H1 (cell line): ENCODE measurements around the gene KNCN. TPM values are rescaled to one million over a fixed set of nuclear protein-coding genes. Genes with fewer than 3 reads are reported as not detected.

Experiments used
- CTCF ChIA-PET: fragments of 300-600 bp; sonication (Branson Sonifier 250); formaldehyde crosslinking; loops from one replicate; lab custom pipeline; 2021; ENCODE audit not compliant: partially characterized antibody; lab: Charles Lee
- POLR2A ChIA-PET: fragments of 300-600 bp; sonication (Branson Sonifier 250); formaldehyde crosslinking; loops from one replicate; lab custom pipeline; 2021; ENCODE audit warnings: inconsistent platforms; ENCODE audit not compliant: partially characterized antibody; lab: Charles Lee
- DNase-seq, 2 experiments: peaks; one replicate each; pipeline versions ENCODE4 v3.0.0 to v3.0.0-alpha.2; 2010 to 2022; ENCODE audit warnings: low spot score in 2 of 2, low read depth in 1 of 2, mixed read lengths in 1 of 2
- FAIRE-seq: peaks from 2 replicates; lab custom pipeline; 2011; peaks lifted over from hg19 to GRCh38; lab: Jason Lieb, UNC
- H2AFZ ChIP-seq: 2 replicates; pipeline ENCODE4 v1.8.1; 2012; ENCODE audit warnings: low read length, inconsistent platforms
- H2AK5ac ChIP-seq: 2 replicates; pipeline ENCODE4 v1.6.1; 2013; ENCODE audit warnings: low read depth, low read length
- H2BK120ac ChIP-seq: replicated peaks from 2 replicates; pipeline ENCODE3; 2013; ENCODE audit warnings: low read depth, low read length, inconsistent platforms
- H2BK12ac ChIP-seq: 2 replicates; pipeline ENCODE4 v1.6.1; 2013; ENCODE audit warnings: low read depth, low read length
- H2BK15ac ChIP-seq: 2 replicates; pipeline ENCODE4 v1.6.1; 2013; ENCODE audit warnings: low read length
- H2BK20ac ChIP-seq: 2 replicates; pipeline ENCODE4 v1.6.1; 2013; ENCODE audit warnings: low read length
- H2BK5ac ChIP-seq: 2 replicates; pipeline ENCODE4 v1.6.1; 2013; ENCODE audit warnings: low read depth, low read length
- H3K14ac ChIP-seq: 2 replicates; pipeline ENCODE4 v1.6.1; 2013; ENCODE audit warnings: inconsistent platforms; ENCODE audit not compliant: insufficient read length
- H3K18ac ChIP-seq: 2 replicates; pipeline ENCODE4 v1.6.1; 2013; ENCODE audit warnings: low read length; ENCODE audit errors: extremely low read depth
- H3K23ac ChIP-seq: 2 replicates; pipeline ENCODE4 v1.6.1; 2013; ENCODE audit warnings: inconsistent platforms; ENCODE audit not compliant: insufficient read length
- H3K23me2 ChIP-seq: 2 replicates; pipeline ENCODE4 v1.6.1; 2013; ENCODE audit warnings: low read depth, low read length
- H3K27ac ChIP-seq: 2 replicates; pipeline ENCODE4 v1.6.1; 2011; ENCODE audit warnings: low read depth, low read length, inconsistent platforms
- H3K27me3 ChIP-seq, 4 experiments: replicated peaks in 1 of 4; 1 replicate in 1 of 4; 2 replicates in 3 of 4; pipeline versions ENCODE4 v1.6.1 to v1.8.1; 2011 to 2013; ENCODE audit warnings: low read length in 3 of 4, mild to moderate bottlenecking in 3 of 4, inconsistent platforms in 2 of 4, mixed read lengths in 2 of 4, moderate library complexity in 1 of 4; ENCODE audit not compliant: control insufficient read depth in 3 of 4, insufficient read depth in 3 of 4; ENCODE audit errors: extremely low read depth in 1 of 4
- H3K36me3 ChIP-seq, 4 experiments: 2 replicates each; pipeline versions ENCODE4 v1.6.1 to v1.8.1; 2011 to 2013; ENCODE audit warnings: mild to moderate bottlenecking in 4 of 4, low read length in 3 of 4, moderate library complexity in 2 of 4, control low read depth in 1 of 4, inconsistent platforms in 1 of 4; ENCODE audit not compliant: insufficient read depth in 4 of 4, control insufficient read depth in 2 of 4
- H3K4ac ChIP-seq: replicated peaks from 2 replicates; pipeline ENCODE3; 2013; ENCODE audit warnings: low read length, low read depth, mixed read lengths, inconsistent platforms; ENCODE audit not compliant: insufficient read length
- H3K4me1 ChIP-seq, 4 experiments: replicated peaks in 1 of 4; 1 replicate in 1 of 4; 2 replicates in 3 of 4; pipeline versions ENCODE4 v1.6.1 to v1.8.1; 2011 to 2013; ENCODE audit warnings: low read length in 3 of 4, inconsistent platforms in 2 of 4, mixed read lengths in 1 of 4; ENCODE audit not compliant: insufficient read depth in 4 of 4, control insufficient read depth in 3 of 4
- H3K4me2 ChIP-seq, 2 experiments: 2 replicates each; pipeline versions ENCODE4 v1.6.1 to v1.8.1; 2011 to 2013; ENCODE audit warnings: low read depth in 2 of 2, low read length in 2 of 2, control low read depth in 1 of 2, inconsistent platforms in 1 of 2, mild to moderate bottlenecking in 1 of 2; ENCODE audit not compliant: insufficient read depth in 1 of 2
- H3K4me3 ChIP-seq, 4 experiments: fragments of 200-600, 300-600 bp in 1 of 4; sonication (generic), shearing (Covaris generic), sonication (Bioruptor Twin) in 1 of 4; 2 replicates each; pipeline versions ENCODE4 v1.5.1 to v1.8.1; 2011 to 2016; ENCODE audit warnings: low read length in 4 of 4, low read depth in 3 of 4, control low read depth in 2 of 4, inconsistent platforms in 2 of 4, mild to moderate bottlenecking in 2 of 4, mixed read lengths in 1 of 4, moderate library complexity in 1 of 4; ENCODE audit not compliant: insufficient read depth in 2 of 4; ENCODE audit errors: extremely low read depth in 1 of 4
- H3K56ac ChIP-seq: replicated peaks from 2 replicates; pipeline ENCODE3; 2013; ENCODE audit warnings: low read depth, mild to moderate bottlenecking, mixed read lengths, low read length, inconsistent platforms; ENCODE audit not compliant: insufficient read length
- H3K79me1 ChIP-seq: 2 replicates; pipeline ENCODE4 v1.6.1; 2013; ENCODE audit warnings: low read depth, low read length, control low read depth
- H3K79me2 ChIP-seq, 2 experiments: 2 replicates each; pipeline versions ENCODE4 v1.6.1 to v1.8.1; 2012 to 2013; ENCODE audit warnings: low read length in 2 of 2, mild to moderate bottlenecking in 2 of 2, inconsistent platforms in 1 of 2; ENCODE audit not compliant: insufficient read depth in 2 of 2, control insufficient read depth in 1 of 2
- H3K9ac ChIP-seq, 4 experiments: replicated peaks in 1 of 4; 1 replicate in 1 of 4; 2 replicates in 3 of 4; pipeline versions ENCODE4 v1.6.1 to v1.8.1; 2011 to 2013; ENCODE audit warnings: low read depth in 3 of 4, low read length in 3 of 4, control low read depth in 2 of 4, mild to moderate bottlenecking in 2 of 4, moderate library complexity in 2 of 4, inconsistent platforms in 1 of 4; ENCODE audit errors: extremely low read depth in 1 of 4
- H3K9me3 ChIP-seq, 2 experiments: 2 replicates each; pipeline versions ENCODE4 v1.6.1 to v1.8.1; 2012 to 2013; ENCODE audit warnings: mild to moderate bottlenecking in 2 of 2, moderate library complexity in 2 of 2, control low read depth in 1 of 2, inconsistent platforms in 1 of 2, low read depth in 1 of 2, low read length in 1 of 2, mixed read lengths in 1 of 2; ENCODE audit not compliant: insufficient read depth in 2 of 2
- H4K20me1 ChIP-seq, 2 experiments: replicated peaks in 1 of 2; 2 replicates each; pipeline versions ENCODE3 to v1.8.1; 2011 to 2013; ENCODE audit warnings: inconsistent platforms in 2 of 2, low read length in 2 of 2, mild to moderate bottlenecking in 1 of 2; ENCODE audit not compliant: insufficient read depth in 2 of 2, control insufficient read depth in 1 of 2
- H4K5ac ChIP-seq: 2 replicates; pipeline ENCODE4 v1.6.1; 2013; ENCODE audit warnings: low read length, low read depth, mixed read lengths, inconsistent platforms; ENCODE audit not compliant: insufficient read length
- H4K8ac ChIP-seq: 2 replicates; pipeline ENCODE4 v1.8.0; 2013; ENCODE audit warnings: mild to moderate bottlenecking, moderate library complexity, low read length, inconsistent platforms; ENCODE audit not compliant: insufficient read depth; ENCODE audit errors: extremely low read depth
- H4K91ac ChIP-seq: replicated peaks from 2 replicates; pipeline ENCODE3; 2013; ENCODE audit warnings: low read length, mixed read lengths, inconsistent platforms; ENCODE audit not compliant: insufficient read length
- CTCF ChIP-seq, 3 experiments: IDR thresholded peaks; 1 replicate in 2 of 3; 2 replicates in 1 of 3; pipeline versions ENCODE4 v1.5.1 to v1.6.1; 2011; ENCODE audit warnings: low read length in 3 of 3, mild to moderate bottlenecking in 3 of 3, inconsistent platforms in 2 of 3, low read depth in 1 of 3, moderate library complexity in 1 of 3; ENCODE audit not compliant: insufficient read depth in 1 of 3; ENCODE audit errors: control extremely low read depth in 1 of 3
- EZH2 ChIP-seq: fragments of 200-600 bp; sonication (generic); IDR thresholded peaks from 2 replicates; pipeline ENCODE4 v1.7.1; 2012; ENCODE audit warnings: low read depth, mild to moderate bottlenecking, moderate library complexity, low read length, inconsistent platforms; ENCODE audit not compliant: severe bottlenecking
- NRF1 ChIP-seq: IDR thresholded peaks from 2 replicates; pipeline ENCODE4 v1.6.1; 2011; ENCODE audit warnings: mild to moderate bottlenecking, low read depth, low read length, improper control_type of control experiment
- POU5F1 ChIP-seq: IDR thresholded peaks from 2 replicates; pipeline ENCODE4 v1.6.1; 2011; ENCODE audit warnings: low read depth, mild to moderate bottlenecking, low read length, moderate library complexity
- RAD21 ChIP-seq, 2 experiments: IDR thresholded peaks in 1 of 2; conservative IDR thresholded peaks in 1 of 2; 2 replicates each; pipeline ENCODE4 v1.6.1; 2011; ENCODE audit warnings: low read depth in 2 of 2, low read length in 2 of 2, improper control_type of control experiment in 1 of 2, inconsistent platforms in 1 of 2, mild to moderate bottlenecking in 1 of 2, moderate library complexity in 1 of 2
- WGBS, 2 experiments: shearing (Covaris generic) in 1 of 2; methylation state at CpG; one replicate each; pipeline versions ENCODE4 v1.1.6 to v1.1.7; 2013 to 2015; ENCODE audit warnings: low lambda C conversion rate in 2 of 2, mixed read lengths in 2 of 2, inconsistent platforms in 1 of 2, low coverage in 1 of 2, missing lambda C conversion rate in 1 of 2; ENCODE audit not compliant: insufficient replicate concordance in 2 of 2, insufficient coverage in 1 of 2, insufficient read length in 1 of 2; ENCODE audit errors: extremely low coverage in 1 of 2, missing lambda C conversion rate in 1 of 2; 5-methylcytosine and 5-hydroxymethylcytosine counted together
- polyA plus RNA-seq, 7 experiments: library from polyadenylated mRNA; depleted of rRNA in 3 of 7; stranded (reverse) in 5 of 7; unstranded in 2 of 7; fragments of >200 nt in 5 of 7; fragments of 200-250 nt in 2 of 7; gene quantifications; 1 replicate in 5 of 7; 2 replicates in 1 of 7; 4 replicates in 1 of 7; pipeline versions ENCODE4 v1.2.1 to v1.2.3, GENCODE V29; 2011 to 2013; ENCODE audit warnings: missing spikeins in 2 of 7, mixed read lengths in 2 of 7
- total RNA-seq: library from RNA; stranded (reverse); fragmentation: NEBNext Ultra II Directional; extraction: Animal tissue kit (Norgen Biotek cat#: 25700); gene quantifications from 2 replicates; pipeline ENCODE4 v1.2.1, GENCODE V29; 2021

KNCN gene
- total and polyA plus RNA-seq, 2 of the 8 experiments (the other 6 are each of a cell fraction or from before 2014, with no cell fraction given): not detected

DNA sequence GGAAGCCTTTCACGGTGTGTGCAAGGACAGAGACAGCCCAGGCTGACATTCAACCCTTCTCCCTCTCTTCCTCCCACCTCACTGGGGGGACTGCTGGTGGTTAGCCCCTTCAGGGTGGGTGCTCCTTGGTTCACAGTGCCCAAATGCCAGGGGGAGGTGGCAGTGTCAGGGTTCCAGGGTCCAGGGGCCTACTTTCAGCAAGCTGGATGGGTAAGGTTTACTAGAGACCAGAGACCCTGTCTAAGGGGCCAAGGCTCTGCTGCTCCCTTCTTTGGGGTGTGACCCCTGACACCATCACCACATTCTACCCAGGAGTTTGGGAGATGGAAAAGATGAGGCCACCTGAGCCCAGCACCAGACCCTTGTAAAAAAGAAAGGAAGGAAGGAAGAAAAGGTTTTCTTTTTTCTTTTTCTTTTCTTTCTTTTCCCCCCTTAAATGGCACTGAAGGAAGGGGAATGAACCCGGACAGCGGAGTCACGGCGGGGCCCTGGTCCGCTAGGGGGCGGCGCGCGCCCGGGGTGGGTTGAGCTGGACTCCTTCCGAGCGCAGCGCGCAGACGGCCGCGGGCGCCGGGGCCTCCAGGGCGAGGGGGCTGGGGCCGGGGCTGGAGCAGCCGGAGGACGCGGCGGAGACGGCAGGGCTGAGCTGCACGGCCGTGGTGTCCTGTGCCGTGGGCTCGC is 18.8 kb downstream of the KNCN start:
- Histone ChIP-seq H3K36me3 (no peaks in the 10 kb centered on the region), H3K56ac (no peak overlapping the region), H4K5ac (no peak overlapping the region), H3K4me3 (peak overlapping the region in 3 of 4 experiments; percentile 16 to 52 (median 30); a peak in 3 of 8 replicates), H2BK5ac (no peak overlapping the region), H3K27me3 (peaks cover 27 to 77% (median 62%) of the 10 kb centered on the region in 4 experiments), H3K14ac (no peak overlapping the region), H4K91ac (no peak overlapping the region), H2BK120ac (no peak overlapping the region), H2AK5ac (no peak overlapping the region), H3K4me2 (peak overlapping the region; percentile 55 to 77), H3K9ac (no peak overlapping the region), H2BK20ac (no peak overlapping the region), H3K79me1 (no peaks in the 10 kb centered on the region), H4K8ac (no peak overlapping the region; the same call in 1 of the 2 replicates), H4K20me1 (peaks cover 1% of the 10 kb centered on the region in 2 experiments), H2BK12ac (no peak overlapping the region), H3K18ac (no peak overlapping the region), H3K23me2 (peaks cover 7% of the 10 kb centered on the region; the same call in 1 of the 2 replicates), H3K27ac (no peak overlapping the region), H2BK15ac (no peak overlapping the region), H3K79me2 (no peaks in the 10 kb centered on the region), H3K9me3 (no peaks in the 10 kb centered on the region), H3K4ac (no peak overlapping the region), H2AFZ (no peak overlapping the region), H3K4me1 (peaks cover 0 to 2% (median under 1%) of the 10 kb centered on the region in 4 experiments; a peak in 4 of 7 replicates), H3K23ac (no peak overlapping the region)
- POLR2A ChIA-PET: interaction anchor here (0.9 to 1.5 kb wide), 4 partner anchors 11 to 85 kb away, joined by 3 to 7 read pairs (median 4); no protein-coding TSS in a partner anchor
- no peak for FAIRE-seq
- DNase-seq: peak in 1 of 2 experiments; percentile 87
- CTCF ChIA-PET: interaction anchor here (0.6 to 25.0 kb wide), 23 partner anchors 13 to 192 kb away, joined by 3 to 1068 read pairs (median 4); partner anchors contain the start of genes DMBX1 and KNCN
- WGBS, 2 experiments: 0% methylated on average over 11 of the region's 31 CpGs; no CpG with 5 or more reads in 1 of the 2 experiments
- TF ChIP-seq NRF1 (no peak), EZH2 (peak; percentile 11), CTCF (IDR thresholded peaks at IDR 0.05; ENCODE audit: control extremely low read depth in 1 of 3, insufficient read depth in 1 of 3, low read depth in 1 of 3, low read length in 3 of 3) (peak in 2 of 3 experiments; percentile 61 to 77; a peak in 3 of 4 replicates), RAD21 (IDR thresholded peaks at IDR 0.05 in 1 of 2, conservative IDR thresholded peaks at IDR 0.05 in 1 of 2; ENCODE audit: low read depth in 2 of 2, low read length in 2 of 2) (peak; percentile 64 to 77), POU5F1 (no peak)
